GM12872 (cell line): Measurements from ENCODE around the gene WWTR1.

Experiments
- TF ChIP-seq, protein P1 (sequence below): IDR thresholded peaks from 3 replicates; pipeline ENCODE4 v1.5.1; 2011; ENCODE audit warnings: low read depth, mild to moderate bottlenecking, low read length, moderate library complexity; ENCODE audit not compliant: insufficient read depth

The WWTR1 gene

DNA sequence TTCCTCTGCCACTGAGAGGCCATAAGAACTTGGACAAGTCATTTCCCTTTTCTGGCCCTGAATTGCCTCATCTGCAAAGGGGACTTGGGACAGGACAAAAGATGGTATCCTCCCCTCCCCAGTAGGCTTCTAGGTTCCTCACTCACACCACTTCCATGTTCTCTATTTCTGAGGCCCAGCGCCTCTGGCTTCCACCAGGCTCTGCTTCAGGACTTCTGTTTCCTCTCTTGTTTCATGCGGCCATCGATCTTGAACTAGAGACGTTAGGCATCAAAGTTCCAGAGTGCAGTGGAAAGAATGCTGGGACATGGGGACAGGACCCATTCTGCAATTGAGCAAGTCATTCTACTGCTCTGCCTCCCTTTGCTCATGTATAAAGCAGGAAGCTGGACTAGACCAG lies 181.6 kb downstream of the WWTR1 start:
- TF ChIP-seq, protein P1, sequence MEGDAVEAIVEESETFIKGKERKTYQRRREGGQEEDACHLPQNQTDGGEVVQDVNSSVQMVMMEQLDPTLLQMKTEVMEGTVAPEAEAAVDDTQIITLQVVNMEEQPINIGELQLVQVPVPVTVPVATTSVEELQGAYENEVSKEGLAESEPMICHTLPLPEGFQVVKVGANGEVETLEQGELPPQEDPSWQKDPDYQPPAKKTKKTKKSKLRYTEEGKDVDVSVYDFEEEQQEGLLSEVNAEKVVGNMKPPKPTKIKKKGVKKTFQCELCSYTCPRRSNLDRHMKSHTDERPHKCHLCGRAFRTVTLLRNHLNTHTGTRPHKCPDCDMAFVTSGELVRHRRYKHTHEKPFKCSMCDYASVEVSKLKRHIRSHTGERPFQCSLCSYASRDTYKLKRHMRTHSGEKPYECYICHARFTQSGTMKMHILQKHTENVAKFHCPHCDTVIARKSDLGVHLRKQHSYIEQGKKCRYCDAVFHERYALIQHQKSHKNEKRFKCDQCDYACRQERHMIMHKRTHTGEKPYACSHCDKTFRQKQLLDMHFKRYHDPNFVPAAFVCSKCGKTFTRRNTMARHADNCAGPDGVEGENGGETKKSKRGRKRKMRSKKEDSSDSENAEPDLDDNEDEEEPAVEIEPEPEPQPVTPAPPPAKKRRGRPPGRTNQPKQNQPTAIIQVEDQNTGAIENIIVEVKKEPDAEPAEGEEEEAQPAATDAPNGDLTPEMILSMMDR: no peak

DNA sequence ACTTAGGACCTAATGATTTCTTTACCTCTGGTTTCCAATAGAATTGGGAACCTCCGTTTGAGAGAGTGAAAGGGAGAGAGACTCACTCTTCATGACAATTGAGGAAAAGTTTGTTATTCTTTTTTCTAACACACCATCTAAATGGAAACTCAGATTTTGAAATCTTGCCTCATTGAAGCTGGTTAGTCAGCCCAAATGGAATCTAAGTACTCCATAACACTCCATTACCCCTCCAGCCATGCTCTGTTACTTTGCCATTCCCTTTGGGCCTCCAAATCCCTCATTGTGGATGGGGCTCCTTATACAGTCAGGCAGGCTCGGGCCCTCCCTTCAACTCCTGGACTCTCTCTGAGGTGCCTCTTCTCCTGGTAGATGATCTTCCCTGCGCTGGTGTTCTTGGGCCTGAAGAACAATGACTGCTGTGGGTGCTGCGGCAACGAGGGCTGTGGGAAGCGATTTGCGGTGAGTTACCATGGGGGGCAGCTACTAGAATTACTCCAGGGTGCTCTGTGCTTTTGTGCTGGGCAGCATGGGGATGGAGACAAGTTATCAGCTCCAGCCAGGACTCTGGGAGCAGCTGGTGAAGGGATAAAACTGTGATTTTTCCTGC lies 182.3 kb downstream of the WWTR1 start:
- TF ChIP-seq, protein P1: no peak

DNA sequence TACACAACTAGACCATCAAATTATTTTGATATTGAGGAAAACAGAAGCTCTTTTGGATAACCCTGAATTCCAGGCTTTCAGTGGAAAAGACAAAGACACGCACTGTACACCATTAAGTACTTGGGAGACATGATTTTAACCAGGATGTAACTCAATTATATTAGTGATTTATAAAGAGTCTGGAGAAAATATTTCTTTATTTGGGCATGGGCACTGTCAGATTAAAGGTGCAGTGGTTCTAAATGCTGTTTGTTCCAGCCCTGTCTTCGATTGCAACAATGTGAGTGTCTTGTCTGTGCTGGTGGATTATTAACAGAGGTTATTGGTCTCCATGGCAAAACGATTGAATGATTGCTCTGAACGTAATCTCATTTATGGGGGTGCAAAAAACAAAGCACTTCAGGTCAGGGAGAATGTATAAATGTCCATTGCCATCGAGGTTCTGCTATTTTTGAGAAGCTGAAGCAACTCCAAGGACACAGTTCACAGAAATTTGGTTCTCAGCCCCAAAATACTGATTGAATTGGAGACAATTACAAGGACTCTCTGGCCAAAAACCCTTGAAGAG lies 183.5 kb downstream of the WWTR1 start, which contains the start of gene TM4SF4:
Gene TM4SF4 (plus strand): TSS at position 448 of the 568 bp plus-strand sequence. CDS start 181 bp downstream, outside the sequence.
- TF ChIP-seq, protein P1: no peak

DNA sequence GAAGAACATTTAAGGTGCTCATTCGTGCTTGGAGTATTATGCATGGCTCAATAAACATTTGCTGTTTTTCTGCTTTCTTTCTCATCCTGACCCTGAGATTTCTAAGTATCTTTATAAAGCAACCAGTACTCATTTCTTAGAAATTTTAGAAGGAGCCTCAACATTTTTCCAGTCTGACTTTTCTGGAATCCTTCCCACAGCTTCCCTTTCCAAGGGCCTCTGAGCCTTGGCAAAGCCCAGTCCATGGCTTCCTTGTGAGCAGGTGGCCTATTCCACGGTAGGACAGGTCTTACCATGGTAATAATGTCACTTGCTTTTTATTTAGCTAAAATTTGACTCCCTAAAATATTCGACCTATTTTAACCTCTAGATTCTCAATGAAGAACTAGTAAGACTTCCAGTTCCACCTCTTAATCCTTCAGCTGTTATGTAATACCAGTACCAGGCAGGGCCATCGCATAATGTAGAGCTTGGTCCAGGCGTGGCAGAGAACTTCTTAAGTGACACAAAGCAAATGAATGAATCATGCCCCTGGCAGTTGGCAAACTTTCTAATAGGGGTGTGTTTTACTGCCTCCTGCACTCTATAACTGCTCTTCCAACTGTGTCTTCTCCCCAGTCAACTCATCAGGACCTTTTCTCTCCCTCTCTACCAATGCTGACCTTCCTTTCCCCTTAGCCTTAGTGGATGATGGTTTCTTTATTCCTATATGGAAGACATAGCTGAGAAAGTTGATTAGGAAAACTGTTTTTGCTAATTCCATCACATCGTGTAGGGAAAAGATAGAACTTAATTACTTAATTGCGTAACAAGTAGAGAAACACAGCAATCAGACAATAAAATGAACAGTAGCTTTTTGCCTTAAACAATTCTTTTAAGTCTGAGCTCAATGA lies 184.2 kb downstream of the WWTR1 start:
- TF ChIP-seq, protein P1: no peak

DNA sequence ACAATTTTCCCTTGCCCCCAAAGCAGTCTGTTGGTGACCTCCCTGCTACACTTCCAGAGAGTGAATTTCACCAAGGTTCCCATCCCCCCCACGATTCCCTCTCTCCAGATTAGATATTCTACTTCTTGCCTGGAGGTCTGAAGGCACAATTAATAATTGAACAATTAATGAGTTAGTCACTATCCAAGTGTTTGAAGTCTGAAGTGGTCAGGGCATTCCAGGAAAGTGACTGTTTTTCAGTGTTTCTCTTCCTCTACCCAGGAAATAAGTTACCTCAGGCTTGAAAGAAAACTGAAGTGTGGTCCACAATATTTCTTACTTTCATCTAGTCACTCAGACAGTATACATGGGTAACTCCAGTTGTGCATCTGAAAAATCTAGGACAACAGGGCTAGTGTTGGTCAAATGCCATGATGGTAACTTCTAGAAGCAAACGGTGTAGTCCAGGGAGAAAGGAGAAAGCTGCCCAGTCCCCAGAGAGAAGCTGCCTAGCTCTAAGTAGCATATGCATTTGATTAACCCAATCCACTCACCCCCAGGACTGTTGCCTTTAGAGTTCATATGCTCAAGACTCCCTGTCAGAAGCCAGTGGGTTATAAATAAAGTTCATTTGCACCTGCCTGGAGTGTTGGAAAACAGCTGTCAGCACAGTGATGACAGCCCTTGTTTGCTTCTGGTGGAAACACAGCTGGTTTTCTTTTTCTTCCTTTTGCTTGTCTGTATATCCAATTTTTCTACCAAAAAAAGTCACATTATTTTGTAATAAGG lies 185.6 kb downstream of the WWTR1 start:
- TF ChIP-seq, protein P1: no peak

DNA sequence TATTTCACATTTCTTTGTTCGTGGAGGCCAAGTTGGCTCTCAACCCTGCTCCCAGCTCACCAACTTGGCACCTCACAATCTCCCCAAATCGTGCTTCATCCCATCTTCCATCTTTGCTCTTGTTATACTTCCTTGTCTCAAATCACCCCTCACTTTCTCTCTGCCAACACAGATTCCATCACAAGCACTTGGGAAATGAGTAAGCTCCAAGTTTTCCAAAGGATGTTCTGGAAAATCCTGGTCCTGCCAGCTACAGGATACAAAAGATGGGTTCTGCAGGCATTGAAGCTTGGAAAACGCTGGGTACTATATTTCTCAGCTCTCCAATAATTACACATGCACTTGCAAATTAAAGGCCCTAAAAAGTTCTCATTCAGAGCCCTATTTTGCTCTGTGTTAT lies 187.4 kb downstream of the WWTR1 start:
- TF ChIP-seq, protein P1: no peak

DNA sequence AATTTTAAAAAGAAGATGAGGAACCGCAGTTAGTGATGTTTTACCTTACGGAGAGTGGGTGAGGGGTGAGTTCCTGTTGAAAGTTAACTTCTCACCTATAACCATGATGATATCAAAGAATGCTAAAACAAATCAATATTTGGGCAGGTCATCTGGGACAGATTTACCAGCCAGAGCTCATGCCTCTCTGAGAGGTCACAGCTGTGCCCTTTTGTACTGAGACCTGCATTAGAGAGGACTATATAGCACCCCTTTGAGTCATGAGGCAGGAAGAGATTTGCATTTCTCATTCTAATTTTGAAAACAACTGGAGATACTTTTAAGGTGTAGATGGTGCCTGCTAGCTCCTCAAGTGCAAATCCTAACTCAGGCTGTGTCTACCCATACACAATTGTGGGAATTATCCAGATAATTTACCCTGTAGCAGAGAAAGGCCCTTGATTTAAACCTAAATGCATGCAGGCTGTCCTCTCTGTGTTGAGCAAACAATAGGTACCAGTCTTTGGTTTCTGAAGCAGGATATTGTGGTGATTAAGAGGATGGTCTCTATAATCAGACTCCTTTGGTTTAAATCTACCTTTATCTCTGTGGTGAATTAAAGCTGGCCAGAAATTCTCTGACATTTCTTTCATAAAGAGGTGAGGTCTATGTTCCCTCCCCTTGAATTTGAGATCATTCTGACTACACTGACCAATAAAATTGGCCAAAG lies 189.2 kb downstream of the WWTR1 start:
- TF ChIP-seq, protein P1: no peak
